Activated CD4-positive, CD25-positive, alpha-beta regulatory T cell treated with anti-CD3 and anti-CD28 coated beads, Interleukin-2, amount 50 U/mL, for 16 hours (primary cell): ENCODE measurements around the gene TCP11.
A peak's percentile ranks its signal among the peaks of the same experiment; 100 is the strongest.
"Not testable (repeated sequence)": the region's sequence is repeated elsewhere in the genome, so short reads cannot be mapped to it uniquely, and the experiment has no call there.

Experiments
- DNase-seq: peaks from one replicate; pipeline ENCODE4 v3.0.0-alpha.2; 2020; ENCODE audit warnings: low read depth, low spot score

The TCP11 gene

GRCh38 chr6:35147026-35147425 lies 5.9 kb upstream of the TCP11 start:
- no peak for DNase-seq

- no peak for DNase-seq
Measured at GRCh38 chr6:35146453-35146852, 5.3 kb upstream of the TCP11 start.

GRCh38 chr6:35145757-35146156 lies 4.6 kb upstream of the TCP11 start:
- no peak for DNase-seq

GRCh38 chr6:35142588-35143569 lies 1.7 kb upstream of the TCP11 start:
- DNase-seq: no peak

GRCh38 chr6:35140639-35141006 lies 516 bp downstream of the TCP11 start:
- no peak for DNase-seq

GRCh38 chr6:35139924-35140638 lies 1.1 kb downstream of the TCP11 start:
- peak; percentile 26 for DNase-seq

GRCh38 chr6:35139470-35139869 lies 1.7 kb downstream of the TCP11 start:
- DNase-seq: no peak

- DNase-seq: not testable (repeated sequence)
Measured at GRCh38 chr6:35138191-35138590, 2.9 kb downstream of the TCP11 start.

GRCh38 chr6:35136185-35136584 lies 5.0 kb downstream of the TCP11 start:
- no peak for DNase-seq

- no peak for DNase-seq
Measured at GRCh38 chr6:35128496-35128895, 12.6 kb downstream of the TCP11 start.

GRCh38 chr6:35128042-35128441 lies 13.1 kb downstream of the TCP11 start:
- no peak for DNase-seq

- DNase-seq: no peak
Measured at GRCh38 chr6:35124356-35124755, 16.8 kb downstream of the TCP11 start.

GRCh38 chr6:35120746-35121145 lies 20.4 kb downstream of the TCP11 start:
- no peak for DNase-seq

GRCh38 chr6:35108309-35108885 lies 32.7 kb downstream of the TCP11 start:
- DNase-seq: no peak

GRCh38 chr6:35107761-35108160 lies 33.4 kb downstream of the TCP11 start:
- DNase-seq: not testable (repeated sequence)

- not testable (repeated sequence) for DNase-seq
Measured at GRCh38 chr6:35107208-35107607, 33.9 kb downstream of the TCP11 start.

GRCh38 chr6:35106061-35106460 lies 35.1 kb downstream of the TCP11 start:
- not testable (repeated sequence) for DNase-seq

GRCh38 chr6:35105078-35105477 lies 36.1 kb downstream of the TCP11 start:
- DNase-seq: no peak

GRCh38 chr6:35099116-35099515 lies 42.0 kb downstream of the TCP11 start:
- DNase-seq: no peak

- DNase-seq: no peak
Measured at GRCh38 chr6:35096129-35096862, 44.8 kb downstream of the TCP11 start.

- no peak for DNase-seq
Measured at GRCh38 chr6:35094183-35094582, 47.0 kb downstream of the TCP11 start.

GRCh38 chr6:35093783-35094182 lies 47.4 kb downstream of the TCP11 start:
- no peak for DNase-seq
